Left ventricle myocardium superior (tissue), 1 donor: Measurements from ENCODE around the gene HDAC4. TPM values are rescaled to one million over a fixed set of nuclear protein-coding genes. Genes with fewer than 3 reads are reported as not detected.

ENCODE experiments used
- ATAC-seq: fragments of 200-7000 bp; cut with Tn5 transposase; one replicate; pipeline ENCODE4 v1.9.1; 2020; ENCODE audit warnings: mild to moderate bottlenecking, moderate library complexity
- DNase-seq: peaks from one replicate; pipeline ENCODE4 v3.0.0-alpha.2; 2020
- intact Hi-C: fragments of 100-400 bp; cut with micrococcal nuclease; formaldehyde crosslinking; loops from one replicate; pipeline ENCODE4 v1.11.0; 2022
- total RNA-seq: library from RNA; stranded (reverse); fragmentation: NEBNext Ultra II Directional; extraction: Animal tissue kit (Norgen Biotek cat#: 25700); gene quantifications from one replicate; pipeline ENCODE4 v1.2.1, GENCODE V29; 2021
- donor health status: DM: no; HTN: yes; CAD: no; lungs with severe emphysema.

Gene HDAC4
- total RNA-seq, 1 donor from 2014 or later, result 25.6 TPM

DNA sequence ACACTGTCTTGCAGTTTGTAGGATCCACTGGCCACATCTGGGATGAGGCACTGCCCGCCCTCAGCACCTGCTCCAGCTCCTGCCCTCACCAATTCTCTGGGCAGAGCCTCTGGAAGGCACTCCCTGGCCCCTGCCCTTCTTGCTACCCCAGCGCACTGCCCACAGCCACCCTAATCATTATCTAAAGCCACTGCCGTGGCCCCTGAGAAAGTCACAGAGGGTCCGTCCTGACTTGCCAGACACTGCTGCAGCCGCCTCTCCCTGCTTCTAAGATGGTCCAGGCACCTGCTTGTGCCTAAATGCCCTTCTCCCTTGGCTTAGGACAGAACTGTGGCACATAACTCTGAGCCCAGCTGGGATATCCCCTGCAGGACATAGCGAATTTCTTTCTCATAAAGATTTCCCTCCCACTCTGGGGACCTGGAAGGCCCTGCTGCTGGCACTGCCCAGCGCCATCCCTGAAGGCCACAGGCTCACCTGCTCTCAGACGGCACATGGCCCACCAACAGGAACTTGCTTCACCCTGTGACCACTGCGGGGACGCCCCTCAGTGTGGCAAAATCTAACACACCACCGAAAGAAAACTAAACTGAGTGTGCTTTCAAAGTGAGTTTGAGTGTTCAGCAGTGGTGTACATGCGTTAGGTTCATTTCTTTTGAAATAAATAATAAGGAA, 244.9 kb downstream of the HDAC4 start:
- intact Hi-C loops, result no loop called here
- ATAC-seq, result no peak
- DNase-seq, result no peak

DNA sequence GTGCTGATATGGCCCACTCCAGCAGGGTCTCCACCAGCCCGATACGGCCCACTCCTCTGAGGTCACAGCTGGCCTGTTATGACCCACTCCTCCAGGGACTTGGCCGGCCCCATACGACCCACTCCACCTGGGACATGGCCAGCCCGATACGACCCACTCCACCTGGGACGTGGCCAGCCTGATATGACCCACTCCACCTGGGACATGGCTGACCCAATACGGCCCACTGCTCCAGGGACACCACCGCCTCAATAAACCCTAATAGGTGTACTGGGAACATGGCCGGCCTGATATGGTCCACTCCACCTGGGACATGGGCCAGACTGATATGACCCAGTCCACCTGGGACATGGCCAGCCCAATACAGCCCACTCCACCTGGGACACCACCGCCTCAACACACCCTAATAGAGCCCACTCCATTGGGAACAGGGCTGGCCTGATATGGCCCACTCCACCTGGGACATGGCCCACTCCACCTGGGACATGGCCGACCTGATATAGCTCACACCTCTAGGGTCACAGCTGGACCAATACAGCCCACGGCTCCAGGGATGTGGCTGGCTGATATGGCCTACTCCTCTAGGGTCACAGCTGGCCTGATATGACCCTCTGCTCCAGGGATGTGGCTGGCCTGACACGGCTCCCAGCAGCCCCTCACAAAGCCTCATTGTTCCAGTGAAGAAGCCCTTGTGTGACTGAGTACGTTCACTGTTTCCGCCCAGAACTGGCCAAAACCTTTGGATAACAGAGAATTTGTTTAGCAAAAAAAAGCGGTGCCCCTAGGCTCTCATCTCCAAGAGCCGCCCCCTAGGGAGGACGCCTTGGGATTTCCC, 245.6 kb downstream of the HDAC4 start:
- no peak for DNase-seq
- intact Hi-C loops, result no loop called here
- ATAC-seq, result no peak

DNA sequence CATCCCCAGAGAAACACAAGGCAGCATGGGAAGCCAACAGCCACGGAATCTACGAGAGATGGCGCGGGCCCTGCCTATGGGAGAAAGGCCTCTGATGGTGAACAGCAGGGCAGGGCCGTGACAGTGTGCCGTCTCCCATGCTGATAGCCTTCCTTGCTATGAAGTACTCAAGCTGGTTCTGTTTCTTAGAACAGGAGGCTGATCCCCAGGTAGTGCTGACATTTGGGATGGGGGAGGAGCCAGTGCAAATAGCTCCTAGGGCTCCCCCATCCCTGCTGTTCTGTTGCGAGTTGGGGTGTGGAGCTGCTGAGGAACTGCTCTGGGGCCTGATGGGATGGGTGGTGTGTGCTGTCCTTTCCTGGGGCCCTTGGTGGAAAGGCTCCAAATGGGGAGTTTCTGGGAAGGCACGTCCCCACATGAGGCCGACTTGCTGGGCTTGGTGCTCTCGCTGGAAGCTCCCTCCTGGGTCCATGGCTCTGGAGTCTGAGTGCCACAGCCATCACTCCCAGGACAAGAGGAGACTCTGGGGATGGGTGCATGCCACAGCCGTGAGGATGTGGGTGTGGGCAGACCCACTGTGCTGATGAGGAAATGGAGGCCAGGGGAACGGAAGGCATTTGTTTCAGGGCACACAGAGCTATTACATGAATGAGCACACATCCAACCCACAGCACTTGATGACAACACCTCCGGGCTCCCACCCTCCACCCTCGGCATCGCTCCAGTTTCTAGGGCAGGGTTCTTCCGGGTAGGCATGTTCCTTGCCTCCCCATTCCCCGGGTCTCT, 246.8 kb downstream of the HDAC4 start:
- ATAC-seq, result no peak
- intact Hi-C loops, result no loop called here
- no peak for DNase-seq

DNA sequence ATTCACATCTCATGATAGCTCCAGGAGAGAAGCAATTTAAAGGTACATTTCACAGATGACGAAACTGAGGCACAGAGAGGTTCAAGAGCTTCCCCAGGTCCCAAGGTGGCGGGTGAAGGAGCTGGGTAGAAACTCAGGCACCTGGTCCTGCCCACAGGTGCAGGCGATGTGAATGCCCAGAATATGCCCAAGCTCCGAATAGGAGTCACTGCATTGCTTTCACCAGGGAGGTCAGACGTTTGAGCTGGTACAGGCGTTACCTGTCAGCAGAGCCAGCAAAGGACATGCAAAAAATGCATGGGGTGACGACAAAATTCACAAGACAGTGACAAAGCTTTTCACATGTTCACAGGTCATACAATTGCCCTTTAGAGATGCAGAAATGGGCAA, 247.9 kb downstream of the HDAC4 start:
- DNase-seq (no peak), ATAC-seq (no peak)
- intact Hi-C loops, result no loop called here

DNA sequence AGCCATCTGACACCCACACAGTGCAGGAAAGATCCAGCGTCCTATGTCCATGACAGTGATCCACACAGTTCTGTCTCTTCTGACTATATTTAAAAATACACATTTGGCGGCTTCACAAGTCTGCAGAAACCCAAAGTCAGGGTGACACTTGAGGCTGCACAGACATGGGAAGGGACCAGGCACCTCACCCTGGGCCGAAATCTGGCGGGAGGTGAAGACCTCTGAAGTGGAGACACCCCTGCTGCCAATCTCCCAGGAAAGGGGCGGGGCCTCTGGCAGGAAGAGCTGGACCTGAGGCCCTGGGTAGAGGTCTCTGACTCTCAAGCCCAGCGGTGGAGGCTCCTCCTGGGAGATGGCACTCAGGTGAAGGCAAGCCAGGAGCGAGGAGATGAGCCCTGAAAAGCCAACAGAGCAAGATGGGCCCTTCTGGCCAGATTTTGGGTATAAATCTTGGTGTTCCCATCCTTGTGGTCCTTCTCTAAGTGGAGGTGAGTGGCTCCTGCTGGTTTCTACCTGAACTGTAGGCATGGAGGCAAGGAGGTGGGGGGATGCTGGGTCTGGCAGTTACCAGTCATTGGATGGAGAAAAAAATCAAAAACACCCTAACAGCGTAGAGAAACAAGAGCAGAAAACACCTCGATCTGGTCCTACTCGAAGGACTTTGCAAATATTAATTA, 248.4 kb downstream of the HDAC4 start:
- ATAC-seq, result peak; percentile 79
- intact Hi-C loops, result no loop called here

DNA sequence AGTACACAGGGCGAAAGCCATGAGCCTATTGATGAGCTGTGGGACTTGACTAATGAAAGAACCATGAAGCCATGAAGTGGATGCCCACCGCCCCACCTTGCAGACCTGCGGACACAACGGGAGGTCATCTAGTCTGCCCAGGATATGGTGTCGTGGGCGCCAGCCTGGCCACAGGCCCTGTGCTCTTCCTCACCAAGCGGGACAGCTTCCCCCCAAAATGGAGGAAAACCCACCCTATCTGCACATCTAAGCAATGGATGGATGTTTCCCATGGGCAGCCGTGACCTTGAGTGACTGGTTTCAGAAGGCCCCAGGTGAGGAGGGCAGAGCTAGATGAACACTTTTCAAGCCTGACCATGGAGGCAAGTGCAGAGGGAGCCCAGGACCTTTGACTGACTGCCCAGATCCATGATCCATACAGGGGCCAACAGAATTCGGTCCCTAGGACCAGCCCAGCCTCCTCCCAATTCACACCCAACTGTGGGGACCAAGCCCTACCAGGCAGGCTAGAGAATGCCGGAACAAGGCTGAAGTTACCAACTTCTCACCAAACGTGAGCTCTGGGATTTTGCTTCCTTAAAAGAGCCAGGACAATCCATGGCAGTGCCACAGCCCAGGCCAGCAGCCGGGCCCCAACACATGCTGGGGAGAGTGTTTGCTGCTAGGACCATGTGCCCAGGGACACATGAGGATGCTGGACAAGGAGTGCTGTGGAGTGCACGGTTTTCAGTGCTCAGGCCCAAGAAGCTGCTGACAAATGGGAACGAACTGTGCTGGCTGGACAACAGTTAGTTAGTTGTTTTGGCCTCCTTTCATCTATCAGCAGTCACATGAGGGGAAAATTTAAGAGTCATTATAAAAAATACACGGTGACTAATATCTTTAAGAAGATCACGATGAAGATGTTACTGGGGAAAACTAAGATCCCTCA, 249.4 kb downstream of the HDAC4 start:
- intact Hi-C loops, result no loop called here
- peak; percentile 73 for ATAC-seq
- DNase-seq, result no peak

More for the DNA sequence above, 248.4 kb downstream of the HDAC4 start:
- peak; percentile 65 for DNase-seq

DNA sequence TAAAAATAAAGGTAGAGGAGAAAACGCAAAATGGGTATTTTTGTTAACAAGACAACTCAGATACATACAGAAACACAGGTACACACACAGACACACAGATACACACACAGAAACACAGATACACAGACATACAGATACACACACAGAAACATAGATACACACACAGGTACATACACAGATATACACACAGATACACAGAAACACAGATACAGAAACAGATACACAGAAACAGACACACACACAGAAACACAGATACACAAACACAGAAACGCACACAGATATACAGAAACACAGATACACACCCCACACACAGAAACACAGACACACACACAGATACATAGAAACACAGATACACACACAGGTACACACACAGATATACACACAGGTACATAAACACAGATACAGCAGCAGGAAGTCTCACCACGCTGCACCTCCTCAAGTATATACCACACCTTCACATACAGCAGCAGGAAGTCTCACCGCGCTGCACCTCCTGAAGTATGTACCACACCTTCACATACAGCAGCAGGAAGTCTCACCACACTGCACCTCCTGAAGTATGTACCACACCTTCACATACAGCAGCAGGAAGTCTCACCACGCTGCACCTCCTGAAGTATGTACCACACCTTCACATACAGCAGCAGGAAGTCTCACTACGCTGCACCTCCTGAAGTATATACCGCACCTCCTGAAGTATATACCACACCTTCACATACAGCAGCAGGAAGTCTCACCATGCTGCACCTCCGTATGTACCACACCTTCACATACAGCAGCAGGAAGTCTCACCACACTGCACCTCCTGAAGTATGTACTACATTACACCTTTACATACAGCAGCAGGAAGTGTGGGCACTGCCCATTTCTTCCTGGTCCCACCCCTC, 250.5 kb downstream of the HDAC4 start:
- ATAC-seq (no peak), DNase-seq (no peak)
- intact Hi-C loops, result no loop called here

DNA sequence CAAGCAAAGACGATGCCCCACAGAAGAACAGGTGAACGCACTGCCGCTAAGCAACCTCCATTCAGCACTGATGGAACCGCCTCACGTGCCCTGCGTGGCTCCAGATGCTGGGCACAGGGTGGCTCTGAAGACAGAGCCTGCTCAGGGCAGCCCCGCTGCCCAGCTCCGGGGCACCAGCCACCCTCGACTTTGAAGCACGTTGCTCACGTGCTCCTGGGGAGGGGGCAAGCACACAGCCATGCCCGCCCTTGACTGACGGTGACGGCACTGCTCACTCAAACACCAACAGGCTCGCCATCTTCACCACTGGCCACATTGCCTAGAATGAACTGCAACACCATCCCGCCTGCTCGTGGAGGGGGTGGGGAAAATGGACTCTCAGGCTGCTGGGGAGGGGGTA, 251.3 kb downstream of the HDAC4 start:
- no peak for DNase-seq
- ATAC-seq, result no peak
- intact Hi-C loops, result no loop called here

DNA sequence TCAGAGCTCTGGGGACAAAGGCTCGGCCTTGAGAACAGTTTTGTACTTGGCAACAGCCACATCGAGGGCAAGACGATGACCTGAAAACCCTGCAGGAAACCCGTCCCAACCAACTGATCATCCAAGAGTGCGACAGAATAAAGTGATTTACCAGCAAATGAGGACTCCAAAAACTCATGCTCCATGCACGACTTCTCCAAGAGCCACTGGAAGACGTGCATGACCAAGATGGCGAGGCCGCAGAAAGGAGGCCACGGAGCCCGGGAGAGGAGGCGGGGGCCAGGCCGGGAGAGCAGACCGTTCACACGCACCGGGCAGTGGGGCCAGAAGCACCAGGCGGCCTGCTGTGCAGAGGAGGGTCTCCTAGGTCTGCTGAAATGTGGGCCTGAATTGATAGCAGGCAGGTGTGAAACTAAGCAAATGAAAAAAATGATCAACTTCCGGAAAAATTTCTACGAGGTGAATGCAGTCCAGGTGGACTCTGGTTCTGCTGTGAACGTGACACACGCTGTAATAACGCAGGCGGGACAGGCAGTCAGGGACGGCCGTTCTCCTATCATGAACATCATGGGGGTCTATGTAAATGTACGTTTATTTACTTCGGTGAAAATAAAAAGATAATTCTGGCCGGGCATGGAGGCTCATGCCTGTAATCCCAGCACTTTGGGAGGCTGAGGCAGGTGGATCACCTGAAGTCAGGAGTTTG, 252.2 kb downstream of the HDAC4 start:
- intact Hi-C loops, result no loop called here
- no peak for DNase-seq
- no peak for ATAC-seq

DNA sequence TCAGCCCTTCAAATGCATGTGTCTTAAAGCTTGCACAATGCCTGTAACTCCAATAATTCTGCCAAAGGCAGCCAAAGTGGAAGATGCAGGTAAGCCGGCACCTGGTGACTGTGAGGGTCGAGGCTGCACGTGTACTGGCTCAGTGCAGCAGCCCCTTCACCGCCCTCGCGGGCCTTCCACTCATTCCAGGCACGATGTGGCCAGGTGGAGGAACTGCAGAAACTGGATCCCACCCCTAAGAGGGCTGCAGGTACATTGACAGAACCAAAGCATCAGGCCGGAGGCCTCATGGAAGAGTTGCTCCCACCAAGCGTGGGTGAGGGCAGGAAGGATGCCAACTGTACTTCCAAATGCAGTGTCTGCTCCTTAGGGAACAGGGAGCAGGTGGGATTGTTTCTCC, 253.4 kb downstream of the HDAC4 start:
- no peak for ATAC-seq
- DNase-seq, result no peak
- intact Hi-C loops, result no loop called here

DNA sequence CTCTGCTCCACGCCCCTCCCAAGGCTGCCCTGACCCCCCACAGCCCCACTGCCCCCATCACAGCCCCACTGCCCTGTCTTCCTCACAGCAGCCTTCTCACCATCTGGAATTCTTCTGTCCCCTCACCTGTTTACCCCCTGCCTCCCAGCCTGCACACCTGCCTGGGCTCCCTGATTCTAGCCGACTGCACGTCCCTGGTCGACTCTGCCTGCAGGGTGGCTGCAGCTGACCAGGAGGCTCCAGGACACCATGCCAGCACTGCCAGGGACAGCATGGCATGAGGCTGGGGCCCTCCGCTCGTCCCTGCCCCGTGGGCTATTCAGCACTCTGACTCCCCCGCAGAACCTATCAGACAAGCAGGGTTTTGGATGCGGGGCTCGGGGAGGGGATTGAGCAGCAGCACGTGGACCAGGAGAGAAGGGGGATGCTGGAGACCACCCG, 254.1 kb downstream of the HDAC4 start:
- intact Hi-C loops, result no loop called here
- no peak for DNase-seq
- ATAC-seq, result no peak

DNA sequence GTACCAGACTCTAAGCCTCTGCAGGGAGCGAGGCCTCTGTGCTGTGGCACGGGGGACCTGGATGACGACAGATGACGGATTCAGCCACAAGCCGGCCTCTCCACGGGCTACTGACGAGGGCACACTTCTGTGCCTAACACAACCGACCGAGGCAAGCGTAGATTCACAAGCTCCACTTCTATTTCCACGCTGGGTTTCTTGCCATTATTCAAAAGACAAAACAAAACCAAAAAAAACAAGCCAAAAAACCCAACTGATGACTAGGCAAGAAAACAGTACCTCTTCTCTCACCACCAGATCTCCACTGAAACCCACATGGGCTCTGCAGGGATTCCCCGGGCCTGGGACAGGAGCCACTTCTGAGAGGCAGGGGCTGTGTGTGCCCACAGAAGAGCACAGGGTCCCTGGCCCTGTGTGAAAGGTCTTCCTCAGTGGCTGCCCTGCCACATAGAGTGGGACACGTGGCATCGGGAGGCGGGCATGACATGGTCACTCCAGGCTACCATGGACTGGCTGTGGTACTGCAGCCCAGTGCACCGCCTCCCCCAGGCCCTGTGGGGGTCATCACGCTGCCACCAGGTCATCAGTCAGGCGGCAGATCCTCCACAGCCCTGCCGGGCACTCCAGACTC, 254.7 kb downstream of the HDAC4 start:
- DNase-seq, result no peak
- intact Hi-C loops, result no loop called here

DNA sequence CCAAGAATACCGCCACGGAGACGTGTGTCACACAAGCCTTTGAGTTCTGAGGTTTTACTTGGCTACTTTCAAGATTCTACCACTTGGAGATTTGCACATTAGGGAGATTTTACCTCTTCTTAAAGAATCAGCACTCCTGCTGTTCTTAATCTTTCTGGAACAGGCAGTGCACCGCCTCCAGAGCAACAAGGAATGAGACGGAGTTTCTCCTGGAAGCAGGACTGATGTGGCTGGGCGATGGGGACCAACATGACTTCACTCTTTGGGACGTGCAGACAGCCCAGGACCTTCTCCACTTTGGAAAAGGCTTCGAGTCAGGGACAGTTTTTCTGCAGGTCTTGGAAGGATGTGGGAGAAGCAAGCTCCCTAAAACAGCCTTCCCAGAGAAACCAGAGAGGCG, 255.2 kb downstream of the HDAC4 start:
- intact Hi-C loops, result no loop called here
- DNase-seq (no peak), ATAC-seq (no peak)

More for the DNA sequence above, 254.7 kb downstream of the HDAC4 start:
- no peak for ATAC-seq

DNA sequence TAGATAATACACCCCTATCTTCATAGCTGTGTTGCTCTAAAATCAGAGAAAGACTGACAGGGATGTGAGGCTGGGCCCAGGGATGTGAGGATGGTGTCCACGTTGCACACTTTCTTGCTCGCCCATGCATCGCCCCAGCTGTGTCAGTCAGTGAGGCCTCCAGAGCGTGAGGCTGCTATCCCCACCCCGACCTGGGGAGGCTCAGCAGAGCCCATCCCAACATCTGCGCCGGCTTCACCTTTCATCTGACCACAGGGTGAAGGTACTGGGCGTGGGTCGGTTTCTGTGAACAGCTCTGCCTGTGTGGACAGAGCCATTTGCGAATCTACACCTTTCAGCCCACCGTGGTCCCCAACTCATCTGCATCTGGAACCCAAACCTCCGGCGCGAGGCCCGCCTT, 255.7 kb downstream of the HDAC4 start:
- DNase-seq (no peak), ATAC-seq (no peak)
- intact Hi-C loops, result no loop called here

DNA sequence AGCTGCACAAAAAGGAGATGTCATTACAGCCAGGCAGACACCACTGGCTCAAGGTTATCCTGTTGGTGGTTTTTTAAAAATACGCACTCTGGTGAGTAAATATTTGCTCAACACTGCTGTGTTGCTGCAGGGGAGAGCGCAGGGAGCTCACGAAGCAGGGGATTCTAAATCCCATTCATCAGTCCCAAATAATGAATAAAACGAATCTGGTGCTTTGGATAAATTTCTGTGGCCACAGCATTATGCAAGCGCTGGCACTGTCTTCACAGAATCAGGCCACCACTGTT, 256.2 kb downstream of the HDAC4 start:
- ATAC-seq (no peak), DNase-seq (no peak)
- intact Hi-C loops, result no loop called here

DNA sequence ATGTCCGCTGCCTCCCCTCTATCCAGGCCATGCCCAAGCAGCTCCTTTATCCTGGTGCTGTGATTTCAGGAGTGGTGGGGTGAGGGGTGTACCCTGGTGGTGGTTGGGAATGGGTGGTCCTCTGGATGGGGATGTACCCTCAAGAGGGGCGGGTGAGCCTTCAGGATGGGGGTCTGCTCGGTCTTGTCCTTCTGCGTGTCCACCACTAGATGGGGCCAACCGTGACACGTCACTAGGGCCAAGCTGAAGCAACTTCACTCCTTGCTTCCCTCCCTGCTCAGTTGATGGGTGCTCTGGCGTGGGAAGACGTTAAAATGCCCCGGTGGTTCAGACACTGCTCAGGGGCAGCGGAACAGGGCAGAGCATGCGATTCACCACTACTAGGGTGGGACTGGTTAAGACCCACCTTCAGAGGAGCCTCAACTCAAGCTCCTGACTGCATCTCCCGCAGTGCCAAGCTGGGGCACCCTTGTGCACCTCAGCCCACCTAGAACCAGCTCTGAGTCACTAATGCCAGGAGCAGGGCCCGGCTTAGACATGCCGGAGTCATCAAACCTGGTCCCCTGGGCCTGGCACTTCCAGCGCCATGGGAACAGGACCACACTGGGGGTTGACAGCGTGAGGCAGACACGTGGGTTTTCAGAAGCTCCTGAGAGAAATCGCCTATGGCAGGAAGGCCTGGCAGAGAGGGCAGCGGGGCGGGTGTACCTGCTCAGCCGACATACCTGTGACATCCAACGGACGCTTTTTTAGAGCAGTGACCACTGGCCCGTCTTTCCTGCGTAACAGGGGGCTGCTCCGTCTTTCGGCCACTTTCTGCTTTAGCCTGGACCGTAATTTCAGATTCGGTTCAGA, 256.7 kb downstream of the HDAC4 start:
- DNase-seq (peak; percentile 36), ATAC-seq (peak; percentile 70)
- intact Hi-C loops, result no loop called here
